Measurements from ENCODE around the gene POU2F2.

DNA sequence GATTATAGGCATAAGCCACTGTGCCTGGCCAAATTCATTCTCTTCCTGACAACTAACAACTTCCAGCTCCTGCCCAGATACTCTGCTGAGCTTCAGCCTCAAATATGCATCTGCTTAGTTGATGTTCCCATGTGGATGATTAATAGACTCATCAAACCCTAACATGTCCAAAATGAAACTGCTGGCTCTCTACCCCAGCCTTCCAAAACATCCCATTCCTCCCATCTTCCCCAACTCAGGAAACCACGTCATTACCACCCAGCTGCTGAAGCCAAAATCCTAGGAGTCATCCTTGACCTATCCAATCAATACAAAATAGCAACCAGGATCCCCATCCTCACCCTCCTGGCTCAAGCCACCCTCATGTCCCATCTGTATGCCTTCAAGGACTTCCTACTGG lies 20.9 kb downstream of the POU2F2 start:
- TF ChIP-seq CTCF (IDR thresholded peaks at IDR 0.05) (no peak), POLR2A (IDR thresholded peaks at IDR 0.05) (no peak)
